ENCODE data around the gene AMIGO1.

Gene AMIGO1

GRCh38 chr1:109454497-109455133 lies 54.9 kb downstream of the AMIGO1 start:
- FAIRE-seq = no peak
- no peak for DNase-seq (ENCODE audit: low spot score)

All from RCC 7860 (cell line).